Suprapubic skin (tissue), 3 donors: ENCODE results near the gene NPB.

Source experiments
- POLR2A ChIP-seq, 2 donors: fragments of 450-650 bp; IDR thresholded peaks; one replicate each; pipeline ENCODE4 v1.6.1; 2017; ENCODE audit warnings: antibody characterized with exemption in 2 of 2, mild to moderate bottlenecking in 2 of 2, moderate library complexity in 2 of 2
- TF ChIP-seq, protein P1 (sequence below), 2 donors: fragments of 200-600 bp in 1 of 2; fragments of 450-650 bp in 1 of 2; sonication (generic) in 1 of 2; IDR thresholded peaks; one replicate each; pipeline ENCODE4 v1.5.1; 2016 to 2019; ENCODE audit warnings: antibody characterized with exemption in 2 of 2, mild to moderate bottlenecking in 1 of 2, moderate library complexity in 1 of 2

DNA sequence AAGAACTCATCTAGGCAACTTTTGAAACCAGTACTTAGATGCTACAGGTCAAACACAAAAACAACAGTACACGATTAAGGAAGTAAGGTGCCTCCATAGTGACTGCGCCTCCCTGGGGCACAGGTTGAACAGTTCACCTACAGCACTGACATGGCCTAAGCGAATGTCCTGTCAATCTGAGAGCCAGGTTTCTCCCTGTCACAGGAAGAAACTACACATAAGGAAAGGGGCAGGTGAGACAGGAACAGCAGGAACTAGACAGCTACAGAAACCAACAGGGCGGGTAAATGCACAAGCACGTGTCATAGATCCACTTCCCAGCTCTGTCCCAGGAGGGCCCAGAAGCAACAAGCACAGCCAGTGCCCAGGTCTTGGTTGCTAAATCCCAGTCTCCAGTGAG is 22.9 kb upstream of the NPB start:
- TF ChIP-seq, protein P1, sequence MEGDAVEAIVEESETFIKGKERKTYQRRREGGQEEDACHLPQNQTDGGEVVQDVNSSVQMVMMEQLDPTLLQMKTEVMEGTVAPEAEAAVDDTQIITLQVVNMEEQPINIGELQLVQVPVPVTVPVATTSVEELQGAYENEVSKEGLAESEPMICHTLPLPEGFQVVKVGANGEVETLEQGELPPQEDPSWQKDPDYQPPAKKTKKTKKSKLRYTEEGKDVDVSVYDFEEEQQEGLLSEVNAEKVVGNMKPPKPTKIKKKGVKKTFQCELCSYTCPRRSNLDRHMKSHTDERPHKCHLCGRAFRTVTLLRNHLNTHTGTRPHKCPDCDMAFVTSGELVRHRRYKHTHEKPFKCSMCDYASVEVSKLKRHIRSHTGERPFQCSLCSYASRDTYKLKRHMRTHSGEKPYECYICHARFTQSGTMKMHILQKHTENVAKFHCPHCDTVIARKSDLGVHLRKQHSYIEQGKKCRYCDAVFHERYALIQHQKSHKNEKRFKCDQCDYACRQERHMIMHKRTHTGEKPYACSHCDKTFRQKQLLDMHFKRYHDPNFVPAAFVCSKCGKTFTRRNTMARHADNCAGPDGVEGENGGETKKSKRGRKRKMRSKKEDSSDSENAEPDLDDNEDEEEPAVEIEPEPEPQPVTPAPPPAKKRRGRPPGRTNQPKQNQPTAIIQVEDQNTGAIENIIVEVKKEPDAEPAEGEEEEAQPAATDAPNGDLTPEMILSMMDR (IDR thresholded peaks at IDR 0.05) = no peak
- no peak for TF ChIP-seq POLR2A (IDR thresholded peaks at IDR 0.05)
